HUES6 (cell line): ENCODE measurements around the gene CALM1.
A peak's percentile ranks its signal among the peaks of the same experiment; 100 is the strongest.
"Not testable (repeated sequence)": the region's sequence is repeated elsewhere in the genome, so short reads cannot be mapped to it uniquely, and the experiment has no call there.

Experiments used
- H3K27ac ChIP-seq: 2 replicates; pipeline ENCODE4 v1.7.0; 2013; ENCODE audit warnings: low read depth, mild to moderate bottlenecking, low read length, inconsistent platforms
- H3K27me3 ChIP-seq: 2 replicates; pipeline ENCODE4 v1.6.1; 2013; ENCODE audit warnings: low read length; ENCODE audit not compliant: control insufficient read depth, insufficient read depth
- H3K36me3 ChIP-seq: 2 replicates; pipeline ENCODE4 v1.6.1; 2013; ENCODE audit warnings: low read length; ENCODE audit not compliant: control insufficient read depth, insufficient read depth
- H3K4me1 ChIP-seq: 2 replicates; pipeline ENCODE4 v1.6.1; 2013; ENCODE audit warnings: low read length; ENCODE audit not compliant: control insufficient read depth, insufficient read depth
- H3K4me3 ChIP-seq: 2 replicates; pipeline ENCODE4 v1.5.1; 2013; ENCODE audit warnings: low read depth, low read length
- H3K9ac ChIP-seq: one replicate; pipeline ENCODE4 v1.6.1; 2013; ENCODE audit warnings: mild to moderate bottlenecking, low read length
- H3K9me3 ChIP-seq: 2 replicates; pipeline ENCODE4 v1.6.1; 2013; ENCODE audit warnings: low read depth, low read length; ENCODE audit not compliant: control insufficient read depth, insufficient read depth

CALM1 gene

DNA sequence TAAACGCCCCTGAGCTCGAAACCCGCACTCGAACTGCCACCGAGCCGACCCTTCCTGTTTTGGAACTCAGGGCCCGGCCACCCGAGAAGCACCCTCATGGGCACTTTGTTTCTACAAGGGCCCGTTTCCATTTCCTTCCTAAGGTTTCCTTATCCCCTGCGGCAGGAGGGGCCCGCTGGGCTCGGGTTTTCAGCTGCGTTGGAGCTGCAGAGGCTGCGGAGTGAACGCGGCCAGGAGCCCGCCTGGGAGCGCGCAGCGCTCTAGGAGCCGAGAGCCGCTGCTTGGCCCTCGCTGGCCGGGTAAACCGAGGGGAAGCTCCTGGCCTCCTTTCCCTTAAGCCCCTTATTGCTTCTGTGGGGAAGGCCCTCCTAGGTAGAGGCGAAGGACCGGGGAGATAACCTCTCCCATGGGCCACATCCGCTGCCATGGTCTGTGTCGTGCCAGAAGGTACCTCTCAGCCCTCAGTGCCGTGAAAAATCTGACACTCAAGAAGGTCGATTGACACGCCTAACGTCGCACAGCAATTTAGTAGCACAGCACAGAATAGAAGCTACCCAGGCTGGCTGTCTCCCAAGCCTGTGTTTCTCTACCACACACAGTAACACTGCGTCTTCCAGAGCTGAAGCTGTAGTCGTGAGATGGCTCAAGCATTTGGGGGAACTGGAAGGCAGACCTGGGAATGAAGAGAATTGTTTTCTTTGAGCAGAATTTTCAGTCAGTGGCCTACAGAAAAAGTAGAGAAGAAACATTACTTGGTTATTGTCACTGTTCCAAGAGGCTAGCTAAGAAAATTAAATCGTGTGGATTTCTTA, 12.9 kb upstream of the CALM1 start:
- no peaks in the 10 kb centered on the region for H3K36me3 ChIP-seq
- H3K9ac ChIP-seq = peak overlapping the region; percentile 76
- H3K4me3 ChIP-seq = peak overlapping the region; percentile 58
- H3K27me3 ChIP-seq = peaks cover 6% of the 10 kb centered on the region; the same call in 1 of the 2 replicates
- H3K9me3 ChIP-seq = no peaks in the 10 kb centered on the region
- H3K4me1 ChIP-seq = peaks cover 28% of the 10 kb centered on the region
- H3K27ac ChIP-seq = peak overlapping the region; percentile 61; the same call in 1 of the 2 replicates

DNA sequence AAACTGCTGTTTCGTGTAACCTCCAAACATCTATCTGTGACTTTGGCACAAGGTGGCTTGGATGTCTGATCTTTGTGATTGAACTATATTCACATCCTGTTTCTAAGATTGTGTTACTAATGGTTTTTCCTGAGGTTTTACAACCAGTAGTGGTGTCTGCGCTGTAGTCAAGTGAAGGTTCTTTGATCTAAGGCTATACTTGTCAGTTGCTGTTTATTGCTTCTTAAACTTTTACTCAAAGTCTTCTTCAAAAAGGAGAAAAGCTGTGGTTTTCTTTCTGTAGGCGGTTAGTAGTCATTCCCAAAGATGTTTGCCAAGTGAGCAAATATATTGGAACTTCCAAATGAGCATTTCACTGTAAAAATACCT, 12.3 kb upstream of the CALM1 start:
- peaks cover 28% of the 10 kb centered on the region for H3K4me1 ChIP-seq
- H3K9me3 ChIP-seq = no peaks in the 10 kb centered on the region
- peaks cover 6% of the 10 kb centered on the region; the same call in 1 of the 2 replicates for H3K27me3 ChIP-seq
- no peak overlapping the region for H3K9ac ChIP-seq
- no peaks in the 10 kb centered on the region for H3K36me3 ChIP-seq
- H3K27ac ChIP-seq = no peak overlapping the region
- peak overlapping the region; percentile 58 for H3K4me3 ChIP-seq

DNA sequence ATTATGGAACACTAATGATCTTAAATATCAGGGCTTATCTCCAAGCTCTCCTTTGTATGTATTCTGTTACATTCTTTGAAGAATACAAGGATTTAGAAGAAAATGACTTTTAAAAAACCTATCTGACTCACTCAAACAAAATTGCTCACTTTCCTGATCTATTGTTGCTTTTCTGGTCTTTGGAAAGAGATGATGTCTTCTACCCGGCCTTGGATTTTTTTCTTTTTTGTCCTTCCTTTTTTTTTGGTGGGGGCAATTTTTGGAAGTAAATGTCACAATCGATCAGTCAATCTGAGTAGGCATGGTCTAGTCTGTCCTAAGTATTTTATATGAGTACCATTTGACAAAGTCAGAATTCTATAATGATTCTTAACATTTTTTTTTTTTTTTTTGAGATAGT, 10.5 kb upstream of the CALM1 start:
- Histone ChIP-seq H3K4me1 (peaks cover 28% of the 10 kb centered on the region), H3K27me3 (peaks cover 6% of the 10 kb centered on the region; the same call in 1 of the 2 replicates), H3K9me3 (no peaks in the 10 kb centered on the region), H3K4me3 (no peak overlapping the region), H3K36me3 (no peaks in the 10 kb centered on the region), H3K27ac (no peak overlapping the region), H3K9ac (no peak overlapping the region)

DNA sequence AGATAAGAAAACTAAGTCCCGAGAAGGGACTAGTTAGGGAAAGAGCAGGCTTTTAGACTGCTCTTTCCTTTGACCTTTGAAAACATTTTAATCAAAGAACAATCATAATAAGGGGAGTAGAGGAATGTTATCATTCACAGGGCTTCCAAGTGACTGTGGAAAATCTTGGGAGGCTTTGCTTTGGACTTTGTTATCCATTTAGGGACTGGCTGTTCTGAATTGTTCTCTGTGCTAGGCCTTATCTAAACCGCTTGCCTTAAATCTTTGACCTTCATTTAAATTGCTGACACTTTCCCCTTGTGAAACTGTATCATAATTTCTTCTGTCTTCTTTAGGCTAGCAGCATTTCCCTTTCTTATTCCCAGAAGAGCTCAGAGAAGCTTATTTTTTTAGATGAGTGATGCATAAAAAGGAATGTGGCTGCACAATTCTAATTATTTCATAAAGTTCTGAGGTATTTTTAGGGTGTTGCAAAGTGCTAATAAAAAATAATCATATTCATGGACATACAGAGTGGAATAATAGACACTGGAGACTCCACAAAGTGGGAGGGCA, 9.5 kb upstream of the CALM1 start:
- H3K9me3 ChIP-seq = no peaks in the 10 kb centered on the region
- no peak overlapping the region for H3K9ac ChIP-seq
- no peak overlapping the region for H3K27ac ChIP-seq
- H3K27me3 ChIP-seq = peaks cover 6% of the 10 kb centered on the region; the same call in 1 of the 2 replicates
- H3K4me3 ChIP-seq = no peak overlapping the region
- peaks cover 18% of the 10 kb centered on the region for H3K4me1 ChIP-seq
- no peaks in the 10 kb centered on the region for H3K36me3 ChIP-seq

DNA sequence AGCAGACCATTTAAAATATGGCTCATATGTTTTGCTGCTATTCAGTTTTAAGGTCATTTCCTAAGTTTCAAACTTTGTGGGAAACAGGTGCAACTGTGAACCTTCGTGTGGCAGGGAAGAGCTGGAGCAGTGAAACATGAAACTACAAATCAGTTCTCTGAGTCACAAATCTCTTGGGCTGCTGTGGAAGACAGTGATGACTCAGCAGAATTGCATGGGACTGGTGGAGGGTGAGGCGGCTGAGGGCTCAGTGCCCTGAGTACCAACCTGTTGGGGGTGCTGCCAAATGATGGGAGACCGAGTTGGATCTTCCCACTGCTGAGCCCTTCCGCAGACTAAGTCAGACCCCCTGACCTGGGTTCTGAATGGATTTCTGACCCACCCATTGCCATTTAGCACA, 8.4 kb upstream of the CALM1 start:
- H3K36me3 ChIP-seq = no peaks in the 10 kb centered on the region
- H3K27ac ChIP-seq = no peak overlapping the region
- H3K9ac ChIP-seq = no peak overlapping the region
- H3K27me3 ChIP-seq = peaks cover 6% of the 10 kb centered on the region; the same call in 1 of the 2 replicates
- peaks cover 17% of the 10 kb centered on the region for H3K4me1 ChIP-seq
- H3K9me3 ChIP-seq = no peaks in the 10 kb centered on the region
- H3K4me3 ChIP-seq = no peak overlapping the region

DNA sequence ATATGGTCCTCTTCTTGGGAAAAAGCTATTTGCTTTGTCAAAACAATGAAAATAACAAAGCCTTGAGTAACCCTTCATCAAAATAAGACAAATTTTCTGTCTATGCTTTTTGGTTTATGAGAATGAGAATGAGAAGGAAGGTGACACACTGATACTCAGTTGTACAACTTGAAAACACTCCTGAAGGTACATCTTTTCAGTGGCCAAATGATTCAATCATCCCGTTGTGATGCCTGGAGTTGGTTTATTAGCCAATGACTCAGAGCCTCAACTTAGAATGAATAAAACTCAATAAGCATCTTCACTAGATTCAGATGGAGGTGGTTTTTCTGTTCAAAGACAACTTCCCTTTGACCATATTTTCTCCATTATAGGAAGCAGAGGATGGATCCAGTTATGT, 7.8 kb upstream of the CALM1 start:
- Histone ChIP-seq H3K4me1 (peaks cover 16% of the 10 kb centered on the region), H3K36me3 (no peaks in the 10 kb centered on the region), H3K9me3 (no peaks in the 10 kb centered on the region), H3K27ac (no peak overlapping the region), H3K27me3 (peaks cover 6% of the 10 kb centered on the region; the same call in 1 of the 2 replicates), H3K9ac (no peak overlapping the region), H3K4me3 (no peak overlapping the region)

DNA sequence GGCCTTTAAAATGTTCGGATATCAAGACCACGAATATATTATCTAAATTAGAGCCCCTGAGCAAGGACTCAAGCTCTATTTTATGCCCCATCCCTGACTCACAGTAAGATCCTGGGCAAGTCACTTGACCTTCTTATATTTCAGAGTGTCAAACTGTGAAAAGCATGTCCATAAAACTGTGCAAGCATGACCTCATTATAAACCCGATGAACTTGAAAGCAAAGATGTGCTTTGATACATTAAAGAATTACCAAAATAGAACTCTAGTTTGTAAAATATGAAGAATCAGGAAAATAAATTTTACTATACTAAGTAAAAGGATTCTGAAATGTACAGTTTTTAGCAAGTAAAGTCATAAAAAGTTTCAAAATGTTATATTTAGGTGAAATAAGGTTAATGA, 2.9 kb upstream of the CALM1 start:
- Histone ChIP-seq H3K4me3 (no peak overlapping the region), H3K36me3 (no peaks in the 10 kb centered on the region), H3K9me3 (no peaks in the 10 kb centered on the region), H3K27ac (no peak overlapping the region), H3K9ac (no peak overlapping the region), H3K4me1 (peaks cover 2% of the 10 kb centered on the region; the same call in 1 of the 2 replicates), H3K27me3 (no peaks in the 10 kb centered on the region; the same call in 1 of the 2 replicates)

DNA sequence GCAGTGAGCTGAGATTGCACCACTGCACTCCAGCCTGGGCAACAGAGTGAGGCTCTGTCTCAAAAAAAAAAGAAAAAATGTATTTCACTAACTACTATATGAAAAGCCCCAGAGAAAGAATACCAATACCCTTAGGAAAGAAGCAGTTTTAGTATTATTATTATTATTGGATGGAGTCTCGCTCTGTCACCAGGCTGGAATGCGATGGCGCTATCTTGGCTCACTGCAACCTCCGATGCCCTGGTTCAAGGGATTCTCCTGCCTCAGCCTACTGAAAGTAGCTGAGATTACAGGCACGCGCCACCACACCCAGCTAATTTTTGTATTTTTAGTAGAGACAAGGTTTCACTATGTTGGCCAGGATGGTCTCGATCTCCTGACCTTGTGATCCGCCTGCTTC, 2.0 kb upstream of the CALM1 start:
- not testable (repeated sequence) for H3K27me3 ChIP-seq, H3K9me3 ChIP-seq, H3K9ac ChIP-seq, H3K36me3 ChIP-seq, H3K4me1 ChIP-seq, H3K27ac ChIP-seq, H3K4me3 ChIP-seq

DNA sequence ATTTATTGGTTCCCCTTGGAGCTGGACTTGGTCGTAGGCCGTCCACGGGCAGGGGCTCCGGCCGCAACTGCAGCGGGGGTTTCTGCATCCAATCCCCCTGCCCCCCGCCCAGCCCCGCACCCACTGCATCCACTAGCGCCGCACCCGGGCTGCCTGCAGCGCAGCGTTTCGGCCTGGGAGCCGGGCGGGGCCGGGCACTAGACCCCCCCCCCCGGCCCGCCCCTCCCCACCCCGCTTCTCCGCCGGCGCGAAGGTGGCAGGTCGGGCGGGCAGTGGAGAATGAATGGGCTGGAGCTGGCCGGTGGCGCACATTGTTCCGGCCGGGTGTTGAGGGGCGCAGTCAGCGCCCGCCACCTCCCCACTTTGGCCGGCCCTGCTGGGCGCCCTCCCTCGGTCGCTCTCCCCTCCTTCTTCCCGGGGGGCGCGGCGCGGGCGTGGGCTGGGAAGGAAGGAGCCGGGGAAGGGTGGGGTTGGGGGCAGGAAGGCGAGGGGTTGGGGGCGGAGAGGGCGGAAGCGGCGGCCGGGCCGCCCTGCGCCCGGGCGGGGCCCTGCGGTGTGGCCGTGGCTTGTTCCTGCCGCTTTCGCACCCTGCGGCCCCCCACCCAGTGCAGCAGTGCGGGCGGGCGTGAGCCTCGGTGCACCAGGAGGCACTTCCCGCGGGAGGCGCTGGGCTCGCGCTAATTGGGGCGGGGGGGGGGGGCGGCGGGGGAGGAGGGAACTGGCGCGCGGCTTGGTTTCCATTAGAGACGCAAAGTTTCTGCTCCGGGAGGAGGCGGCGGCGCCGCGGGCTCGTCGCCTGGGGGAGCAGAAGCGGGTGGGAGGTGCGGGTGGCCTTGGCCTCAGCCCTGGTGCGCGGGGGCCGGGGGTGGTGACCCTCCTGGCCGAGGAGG, 841 bp downstream of the CALM1 start:
- no peak overlapping the region for H3K27ac ChIP-seq
- peaks cover 9% of the 10 kb centered on the region; the same call in 1 of the 2 replicates for H3K4me1 ChIP-seq
- H3K9ac ChIP-seq = peak overlapping the region; percentile 90
- peaks cover 21% of the 10 kb centered on the region for H3K36me3 ChIP-seq
- no peaks in the 10 kb centered on the region; the same call in 1 of the 2 replicates for H3K27me3 ChIP-seq
- peak overlapping the region; percentile 97 for H3K4me3 ChIP-seq
- H3K9me3 ChIP-seq = no peaks in the 10 kb centered on the region

DNA sequence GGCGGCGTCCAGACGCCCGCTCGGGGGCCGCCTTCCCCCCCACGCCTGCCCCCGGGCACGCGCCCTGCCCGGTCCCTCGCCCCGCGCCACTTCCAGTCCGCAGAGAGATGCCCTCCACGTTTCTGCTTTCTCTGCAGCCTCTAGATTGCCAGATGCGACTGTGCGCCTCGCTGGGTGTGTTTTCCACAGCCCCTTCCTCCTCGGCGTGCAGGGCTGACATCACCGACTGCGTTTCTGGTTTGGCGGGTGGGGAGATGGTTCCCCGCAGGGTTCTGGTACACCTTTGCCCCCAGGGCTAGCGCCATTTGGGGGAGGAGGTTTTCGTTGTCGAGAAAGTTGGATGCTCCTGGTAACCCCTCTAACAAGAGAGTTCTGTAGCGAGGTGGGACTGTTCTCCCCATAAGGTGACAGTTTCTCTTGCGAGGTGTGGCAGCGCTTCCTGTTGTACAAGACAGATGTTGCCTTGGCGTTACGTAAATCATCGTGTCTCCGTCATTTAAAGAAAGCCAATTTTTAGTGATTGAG, 1.5 kb downstream of the CALM1 start:
- peaks cover 28% of the 10 kb centered on the region for H3K36me3 ChIP-seq

More for the DNA sequence above, 1.5 kb downstream of the CALM1 start:
- Histone ChIP-seq H3K27me3 (no peaks in the 10 kb centered on the region; the same call in 1 of the 2 replicates), H3K9me3 (no peaks in the 10 kb centered on the region), H3K27ac (no peak overlapping the region), H3K4me3 (peak overlapping the region; percentile 97), H3K4me1 (peaks cover 9% of the 10 kb centered on the region; the same call in 1 of the 2 replicates), H3K9ac (peak overlapping the region; percentile 60)
